Transverse colon (tissue), 4 donors: ENCODE measurements around the gene KCNIP3. TPM values are rescaled to one million over a fixed set of nuclear protein-coding genes. Genes with fewer than 3 reads are reported as not detected.

Source experiments
- DNase-seq: peaks from one replicate; pipeline ENCODE4 v3.0.0-alpha.2; 2019
- H3K27ac ChIP-seq, 4 donors: fragments of 200-600 bp; sonication (generic); 2 replicates each; pipeline ENCODE4 v1.5.1; 2016 to 2018; ENCODE audit warnings: inconsistent platforms in 4 of 4
- H3K27me3 ChIP-seq: fragments of 200-600 bp; sonication (generic); 2 replicates; pipeline ENCODE4 v1.5.1; 2017; ENCODE audit warnings: inconsistent platforms
- H3K36me3 ChIP-seq, 4 donors: fragments of 200-600 bp; sonication (generic); 2 replicates each; pipeline ENCODE4 v1.5.1; 2017 to 2019; ENCODE audit warnings: inconsistent platforms in 4 of 4
- H3K4me1 ChIP-seq, 4 donors: fragments of 200-600 bp; sonication (generic); 2 replicates each; pipeline ENCODE4 v1.5.1; 2017 to 2020; ENCODE audit warnings: inconsistent platforms in 4 of 4
- H3K4me3 ChIP-seq, 4 donors: fragments of 200-600 bp; sonication (generic); 1 replicate in 1 of 4; 2 replicates in 3 of 4; pipeline versions ENCODE4 v1.5.1 to v1.6.1; 2017 to 2019; ENCODE audit warnings: inconsistent platforms in 4 of 4
- H3K9me3 ChIP-seq, 2 donors: fragments of 200-600 bp; sonication (generic); 2 replicates each; pipeline ENCODE4 v1.5.1; 2017 to 2019; ENCODE audit warnings: inconsistent platforms in 2 of 2
- EP300 ChIP-seq: sonication (generic); formaldehyde crosslinking; IDR thresholded peaks from one replicate; pipeline ENCODE4 v1.6.1; 2017; ENCODE audit warnings: antibody characterized with exemption, low read depth
- POLR2A ChIP-seq: fragments of 450-650 bp; IDR thresholded peaks from one replicate; pipeline ENCODE4 v1.6.1; 2016; ENCODE audit warnings: antibody characterized with exemption, mild to moderate bottlenecking, moderate library complexity
- POLR2AphosphoS5 ChIP-seq, 3 donors: sonication (generic); formaldehyde crosslinking; IDR thresholded peaks; one replicate each; pipeline ENCODE4 v1.6.1; 2016; ENCODE audit warnings: antibody characterized with exemption in 3 of 3
- whole genome bisulfite sequencing, 2 donors: methylation state at CpG; one replicate each; pipeline ENCODE4 v1.1.5; 2018; ENCODE audit warnings: low coverage in 1 of 2; 5-methylcytosine and 5-hydroxymethylcytosine counted together
- in situ Hi-C, 4 donors: fragments of 200-750 bp; cut with MboI; loops; one replicate each; pipeline versions ENCODE4 v1.15.0 to v1.15.1; 2017; ENCODE audit warnings: low sequenced_read_pairs in 3 of 4, low pct_ligation_motif_present in 1 of 4, low pct_unique_long_range_greater_than_20kb in 1 of 4
- intact Hi-C: fragments of 100-400 bp; cut with DNase I; formaldehyde crosslinking; loops from one replicate; pipeline ENCODE4 v1.15.1; 2023; ENCODE audit warnings: low total_unique reads
- total RNA-seq, 4 donors: library from RNA; depleted of rRNA; stranded (reverse); fragments of >200 nt; gene quantifications; one replicate each; pipeline ENCODE4 v1.1.0, GENCODE V29; 2016
- TF ChIP-seq, protein P1 (sequence below), 5 experiments: fragments of 200-600 bp in 3 of 5; fragments of 450-650 bp in 2 of 5; sonication (generic) in 3 of 5; IDR thresholded peaks; 1 replicate in 2 of 5; 2 replicates in 3 of 5; pipeline ENCODE4 v1.5.1; 2016 to 2017; ENCODE audit warnings: antibody characterized with exemption in 5 of 5, inconsistent platforms in 3 of 5, mild to moderate bottlenecking in 2 of 5, moderate library complexity in 1 of 5

Gene KCNIP3
- total RNA-seq, 4 donors from 2014 or later, result 1.8 to 4.0 (median 2.2) TPM

GRCh38 chr2:95300450-95300849, 3.3 kb downstream of the KCNIP3 start:
- no peaks in the 10 kb centered on the region for H3K36me3 ChIP-seq
- intact Hi-C loops, result no loop called here
- H3K4me3 ChIP-seq, result no peak overlapping the region
- 34% methylated on average over 11 of the region's 11 CpGs; no CpG with 5 or more reads in 1 of the 2 donors for WGBS, 2 donors
- peak; percentile 31 for DNase-seq
- H3K27ac ChIP-seq, result no peak overlapping the region
- H3K4me1 ChIP-seq, result peaks cover 0 to 13% (median 5%) of the 10 kb centered on the region in 4 donors
- H3K27me3 ChIP-seq, result peaks cover 4% of the 10 kb centered on the region
- in situ Hi-C loops, result no loop called here
- TF ChIP-seq POLR2A (no peak), POLR2AphosphoS5 (IDR thresholded peaks at IDR 0.05) (no peak), EP300 (no peak)
- TF ChIP-seq, protein P1, sequence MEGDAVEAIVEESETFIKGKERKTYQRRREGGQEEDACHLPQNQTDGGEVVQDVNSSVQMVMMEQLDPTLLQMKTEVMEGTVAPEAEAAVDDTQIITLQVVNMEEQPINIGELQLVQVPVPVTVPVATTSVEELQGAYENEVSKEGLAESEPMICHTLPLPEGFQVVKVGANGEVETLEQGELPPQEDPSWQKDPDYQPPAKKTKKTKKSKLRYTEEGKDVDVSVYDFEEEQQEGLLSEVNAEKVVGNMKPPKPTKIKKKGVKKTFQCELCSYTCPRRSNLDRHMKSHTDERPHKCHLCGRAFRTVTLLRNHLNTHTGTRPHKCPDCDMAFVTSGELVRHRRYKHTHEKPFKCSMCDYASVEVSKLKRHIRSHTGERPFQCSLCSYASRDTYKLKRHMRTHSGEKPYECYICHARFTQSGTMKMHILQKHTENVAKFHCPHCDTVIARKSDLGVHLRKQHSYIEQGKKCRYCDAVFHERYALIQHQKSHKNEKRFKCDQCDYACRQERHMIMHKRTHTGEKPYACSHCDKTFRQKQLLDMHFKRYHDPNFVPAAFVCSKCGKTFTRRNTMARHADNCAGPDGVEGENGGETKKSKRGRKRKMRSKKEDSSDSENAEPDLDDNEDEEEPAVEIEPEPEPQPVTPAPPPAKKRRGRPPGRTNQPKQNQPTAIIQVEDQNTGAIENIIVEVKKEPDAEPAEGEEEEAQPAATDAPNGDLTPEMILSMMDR (IDR thresholded peaks at IDR 0.05), result no peak
- H3K9me3 ChIP-seq, result no peaks in the 10 kb centered on the region

DNA sequence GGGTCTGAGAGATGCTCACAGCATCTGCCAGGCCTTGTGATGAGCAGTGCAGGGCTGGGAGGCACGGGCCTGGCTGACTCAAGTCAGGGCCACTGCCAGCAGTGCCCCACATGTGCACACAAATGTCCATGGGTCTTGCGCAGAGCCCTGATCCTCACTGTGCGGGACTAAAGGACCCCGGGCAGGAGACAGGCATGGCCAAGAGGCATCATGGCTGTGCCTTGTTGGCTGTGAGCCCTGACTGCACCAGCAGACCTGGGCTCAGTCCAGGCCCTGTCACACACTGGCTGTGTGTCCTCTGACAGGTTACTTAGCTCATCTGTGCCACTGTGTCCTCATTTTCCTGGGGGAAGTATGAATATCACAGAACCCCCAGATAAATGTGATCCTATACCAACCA, 4.0 kb downstream of the KCNIP3 start:
- Histone ChIP-seq H3K27ac (no peak overlapping the region), H3K36me3 (no peaks in the 10 kb centered on the region), H3K27me3 (peaks cover 4% of the 10 kb centered on the region), H3K4me3 (no peak overlapping the region), H3K9me3 (no peaks in the 10 kb centered on the region), H3K4me1 (peaks cover 0 to 20% (median 7%) of the 10 kb centered on the region in 4 donors)
- in situ Hi-C loops, result no loop called here
- DNase-seq, result no peak
- TF ChIP-seq EP300 (no peak), POLR2AphosphoS5 (IDR thresholded peaks at IDR 0.05) (no peak), POLR2A (no peak)
- TF ChIP-seq, protein P1 (IDR thresholded peaks at IDR 0.05), result no peak
- WGBS, 2 donors, result 80% methylated on average over 4 of the region's 4 CpGs; no CpG with 5 or more reads in 1 of the 2 donors
- intact Hi-C loops, result no loop called here

- TF ChIP-seq, protein P1 (IDR thresholded peaks at IDR 0.05), result no peak
- no peak for TF ChIP-seq POLR2AphosphoS5 (IDR thresholded peaks at IDR 0.05)
- no peak for TF ChIP-seq EP300
- TF ChIP-seq POLR2A, result no peak
- Histone ChIP-seq H3K9me3 (no peaks in the 10 kb centered on the region), H3K36me3 (no peaks in the 10 kb centered on the region), H3K4me3 (no peak overlapping the region), H3K4me1 (peaks cover 0 to 17% (median 9%) of the 10 kb centered on the region in 4 donors), H3K27ac (no peak overlapping the region), H3K27me3 (peaks cover 4% of the 10 kb centered on the region)
- intact Hi-C loops (no loop called here), in situ Hi-C loops (no loop called here)
- DNase-seq, result no peak
- WGBS, 2 donors, result 79% methylated on average over 16 of the region's 17 CpGs; no CpG with 5 or more reads in 1 of the 2 donors
Measured at GRCh38 chr2:95301876-95302641, 4.9 kb downstream of the KCNIP3 start.

DNA sequence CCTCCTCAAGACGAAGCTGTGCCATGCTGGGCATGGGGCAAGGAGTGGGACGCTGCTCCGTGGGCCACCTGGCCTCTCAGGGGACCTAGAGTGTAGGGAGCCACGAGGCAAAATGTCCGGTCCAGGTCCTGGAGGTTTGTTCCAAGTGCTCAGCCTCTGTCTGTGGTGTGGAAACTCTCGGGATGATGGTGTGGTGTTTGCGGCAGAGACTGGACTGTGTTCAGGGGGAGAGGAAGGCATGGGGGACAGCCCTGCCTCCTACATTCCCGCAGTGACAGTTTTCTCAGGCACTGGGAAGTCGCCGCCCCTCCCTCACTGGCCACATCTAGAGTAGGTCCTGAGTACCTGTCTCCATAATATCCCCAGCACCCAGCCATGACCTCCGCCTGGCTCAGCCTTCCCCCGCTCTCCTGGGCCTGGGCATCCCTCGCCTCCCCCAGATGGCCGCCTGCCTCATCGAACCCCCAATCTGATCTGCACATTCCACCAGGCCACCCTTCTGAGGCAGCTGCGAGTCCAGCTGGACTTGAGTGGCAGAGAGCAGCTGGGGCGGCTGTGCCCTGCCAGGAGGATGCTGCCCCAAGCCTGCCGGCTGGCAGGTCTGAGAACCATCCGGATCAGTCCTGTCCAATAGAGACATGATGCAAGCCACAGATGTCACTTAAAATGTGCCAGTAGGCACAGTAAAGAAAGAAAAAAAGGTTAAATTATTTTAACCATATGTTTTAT, 6.2 kb downstream of the KCNIP3 start:
- DNase-seq, result no peak
- H3K36me3 ChIP-seq, result no peaks in the 10 kb centered on the region
- H3K9me3 ChIP-seq, result no peaks in the 10 kb centered on the region
- H3K27ac ChIP-seq, result no peak overlapping the region
- peaks cover 4% of the 10 kb centered on the region for H3K27me3 ChIP-seq
- TF ChIP-seq, protein P1 (IDR thresholded peaks at IDR 0.05), result no peak
- no peak for TF ChIP-seq EP300
- no peak for TF ChIP-seq POLR2AphosphoS5 (IDR thresholded peaks at IDR 0.05)
- no peak for TF ChIP-seq POLR2A
- H3K4me3 ChIP-seq, result no peak overlapping the region
- intact Hi-C loops, result no loop called here
- H3K4me1 ChIP-seq, result peaks cover 0 to 11% (median 7%) of the 10 kb centered on the region in 4 donors
- in situ Hi-C loops, result no loop called here
- 82 to 90% methylated on average over 2 to 19 of the region's 19 CpGs for WGBS, 2 donors
